K562 treated with DMSO at 1 percent for 24 hours (cell line): Measurements from ENCODE around the gene NECAB3. TPM values are rescaled to one million over a fixed set of nuclear protein-coding genes. Genes with fewer than 3 reads are reported as not detected.

Experiments
- total RNA-seq: library from RNA; unstranded; fragments of 300-600 nt; gene quantifications from 2 replicates; pipeline ENCODE4 v1.2.3, GENCODE V29; 2022; ENCODE audit warnings: low read depth; ENCODE audit not compliant: insufficient read depth

NECAB3 gene, protein sequence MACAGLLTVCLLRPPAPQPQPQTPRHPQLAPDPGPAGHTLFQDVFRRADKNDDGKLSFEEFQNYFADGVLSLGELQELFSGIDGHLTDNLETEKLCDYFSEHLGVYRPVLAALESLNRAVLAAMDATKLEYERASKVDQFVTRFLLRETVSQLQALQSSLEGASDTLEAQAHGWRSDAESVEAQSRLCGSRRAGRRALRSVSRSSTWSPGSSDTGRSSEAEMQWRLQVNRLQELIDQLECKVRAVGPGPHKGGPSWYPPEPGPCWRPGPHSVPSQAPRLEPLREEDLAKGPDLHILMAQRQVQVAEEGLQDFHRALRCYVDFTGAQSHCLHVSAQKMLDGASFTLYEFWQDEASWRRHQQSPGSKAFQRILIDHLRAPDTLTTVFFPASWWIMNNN
- 54.5 and 58.2 TPM in 2 replicates for total RNA-seq

DNA sequence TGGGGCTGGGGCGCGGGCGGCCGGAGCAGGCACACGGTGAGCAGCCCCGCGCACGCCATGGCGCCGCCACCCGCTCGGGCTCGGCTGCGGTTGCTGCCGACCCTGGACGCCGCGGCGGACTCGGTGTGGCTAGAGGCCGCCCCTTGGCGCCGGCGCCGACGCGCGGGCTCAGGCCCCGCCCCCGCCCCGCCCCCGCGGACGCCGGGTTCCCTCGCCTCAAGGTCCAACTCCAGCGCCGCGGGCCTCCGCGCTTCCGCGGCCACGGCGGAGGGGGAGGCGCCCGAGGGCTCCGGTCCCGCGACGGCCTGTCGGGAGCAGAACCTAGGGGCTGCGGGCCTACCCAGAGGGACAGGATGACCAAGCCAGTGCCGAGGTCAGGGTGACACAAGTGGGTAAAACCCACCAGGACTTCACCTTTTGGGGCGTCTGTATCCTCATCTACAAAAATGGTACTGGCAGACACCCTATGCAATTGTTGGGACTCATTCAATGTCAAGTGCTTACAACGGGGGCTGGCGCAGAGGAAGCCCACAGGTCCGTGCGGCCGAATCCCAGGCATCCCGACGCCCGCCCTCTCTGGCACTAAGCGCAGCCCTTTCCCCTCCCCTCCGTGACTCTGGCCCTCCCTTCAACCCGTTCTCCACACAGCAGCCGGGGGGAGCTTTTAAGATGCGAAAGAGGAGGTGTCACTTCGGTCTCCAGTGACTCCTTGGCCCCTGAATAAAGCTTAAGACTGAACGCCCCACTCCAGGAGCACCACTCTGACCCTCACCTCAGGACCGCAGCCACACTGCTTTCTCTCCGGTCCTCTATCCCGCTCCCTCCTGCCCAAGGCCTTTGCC, at the start of gene NECAB3:
Gene NECAB3, minus strand, starts transcription at position 135 of the 842 bp plus-strand sequence. Its CDS starts 76 bp downstream, at position 59.

DNA sequence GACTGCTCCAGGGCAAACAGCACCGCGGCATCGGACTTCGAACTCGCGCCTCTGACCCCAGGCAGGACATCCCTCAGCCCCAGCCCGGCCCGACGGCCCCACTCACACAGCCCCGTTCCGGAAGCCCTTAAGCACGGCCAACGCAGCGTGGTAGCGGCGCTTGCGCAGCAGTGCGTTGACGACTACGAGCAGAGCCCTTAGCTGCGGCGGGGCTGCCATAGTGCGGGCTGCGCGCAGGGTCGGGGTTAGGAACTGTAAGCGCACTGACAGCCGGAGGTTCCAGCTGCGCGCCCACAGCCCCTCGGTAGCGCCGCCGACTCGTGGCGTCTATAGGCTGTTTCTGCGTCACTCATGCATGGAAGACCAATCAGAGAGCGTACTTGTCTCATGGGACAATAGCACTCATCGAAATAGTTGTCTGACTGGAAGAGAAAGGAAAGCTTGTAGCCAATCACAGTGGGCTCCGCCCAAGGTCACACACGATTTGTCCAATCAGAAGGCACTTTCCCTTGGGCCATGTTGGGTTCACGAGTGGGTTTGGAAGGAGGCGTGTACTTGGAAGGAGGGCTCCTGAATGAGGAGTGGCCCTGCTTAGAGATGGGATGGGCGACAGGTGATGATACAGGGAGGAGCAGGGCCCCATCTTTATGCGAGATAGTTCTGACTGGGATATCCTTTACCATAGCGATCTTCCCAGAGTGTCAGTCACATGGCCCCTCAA, 45.9 kb upstream of the NECAB3 start, which contains the start of gene PXMP4:
Gene PXMP4, minus strand, starts transcription at position 322 of the 721 bp plus-strand sequence. Its CDS starts 103 bp downstream, at position 219.

GRCh38 chr20:33686100-33686983, 12.1 kb upstream of the NECAB3 start, which contains the start of gene E2F1:
Gene E2F1, minus strand, starts transcription at chr20:33686385. Its CDS starts 121 bp downstream, at chr20:33686264.

GRCh38 chr20:33666293-33667244, 7.7 kb downstream of the NECAB3 start, which contains the start of gene ACTL10:
Gene ACTL10, plus strand, starts transcription at chr20:33666943. Its CDS starts 555 bp downstream, at chr20:33667498.

DNA sequence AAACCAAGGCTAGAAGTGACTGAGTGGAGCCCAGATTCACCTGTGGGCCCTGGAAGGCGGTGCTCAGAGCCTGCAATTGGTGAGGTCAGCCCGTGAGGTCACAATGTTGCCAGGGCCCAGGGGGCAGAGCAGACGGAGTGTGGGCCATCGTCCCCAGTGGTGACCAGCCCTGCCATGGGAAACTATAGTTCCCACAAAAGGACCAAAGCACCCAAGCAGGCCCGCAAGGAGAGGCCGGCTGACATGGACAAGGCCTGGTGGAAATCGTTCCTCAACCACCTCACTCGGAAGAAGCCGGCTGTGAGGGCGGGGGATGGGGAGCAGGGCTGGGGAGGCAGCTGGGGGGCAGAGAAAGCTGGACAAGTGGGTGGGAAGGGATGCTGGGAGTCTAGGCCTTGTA, 12.1 kb downstream of the NECAB3 start, which contains the start of gene C20orf144:
Gene C20orf144, plus strand, starts transcription at position 156 of the 400 bp plus-strand sequence. Its CDS starts 19 bp downstream, at position 175.

Other genes starting within 250 kb of the NECAB3 start
- gene SNTA1, start 230.7 kb downstream of the NECAB3 start, total RNA-seq = 25.5 and 25.9 TPM in 2 replicates
- gene CBFA2T2, start 184.3 kb downstream of the NECAB3 start, total RNA-seq = 19.8 and 28.5 TPM in 2 replicates
- 0.19 and 0.85 TPM in 2 replicates for gene C20orf144, start 12.1 kb downstream of the NECAB3 start, total RNA-seq
- gene ACTL10, start 7.5 kb downstream of the NECAB3 start, total RNA-seq = 0.17 and 0.52 TPM in 2 replicates
- gene E2F1, start 12.0 kb upstream of the NECAB3 start, total RNA-seq = 47.6 and 55.5 TPM in 2 replicates
- 10.8 and 14.3 TPM in 2 replicates for gene PXMP4, start 45.9 kb upstream of the NECAB3 start, total RNA-seq
- 2.1 and 2.6 TPM in 2 replicates for gene ZNF341, start 57.6 kb upstream of the NECAB3 start, total RNA-seq
- gene CHMP4B, start 136.9 kb upstream of the NECAB3 start, total RNA-seq = 83.7 and 94.1 TPM in 2 replicates